T-cell (primary cell): Measurements from ENCODE around the gene CCNG1. TPM values are rescaled to one million over a fixed set of nuclear protein-coding genes. Genes with fewer than 3 reads are reported as not detected.

Experiments
- ATAC-seq, 4 experiments: fragments of 200-7000 bp in 3 of 4; fragments of 150-1000 bp in 1 of 4; cut with Tn5 transposase; replicated peaks in 1 of 4; 1 replicate in 3 of 4; 2 replicates in 1 of 4; pipeline ENCODE4 v1.10.0; 2021; ENCODE audit warnings: moderate library complexity in 3 of 4, mild to moderate bottlenecking in 2 of 4, moderate number of reproducible peaks in 1 of 4
- CTCF ChIA-PET, 2 donors: fragments of 300-600 bp; sonication (Branson Sonifier 250); formaldehyde crosslinking; loops; one replicate each; lab custom pipeline; 2022; ENCODE audit warnings: antibody characterized with exemption in 2 of 2; lab: Charles Lee
- POLR2A ChIA-PET, 2 donors: fragments of 300-600 bp; sonication (Branson Sonifier 250); formaldehyde crosslinking; loops; one replicate each; lab custom pipeline; 2022; ENCODE audit warnings: antibody characterized with exemption in 2 of 2; lab: Charles Lee
- DNase-seq, 35 experiments: peaks; one replicate each; pipeline versions ENCODE4 v3.0.0 to v3.0.0-alpha.2; 2013 to 2023
- H3K27ac ChIP-seq: one replicate; pipeline ENCODE4 v1.5.1; 2013; ENCODE audit warnings: low read length
- H3K27me3 ChIP-seq, 2 experiments: replicated peaks in 1 of 2; 1 replicate in 1 of 2; 2 replicates in 1 of 2; pipeline versions ENCODE4 v1.6.1 to v1.7.0; 2013; ENCODE audit warnings: low read length in 1 of 2, mixed read lengths in 1 of 2; ENCODE audit not compliant: control insufficient read depth in 2 of 2, insufficient read depth in 2 of 2; ENCODE audit errors: extremely low read depth in 1 of 2
- H3K36me3 ChIP-seq, 2 donors: 1 replicate in 1 of 2; 2 replicates in 1 of 2; pipeline versions ENCODE4 v1.6.1 to v1.7.0; 2013; ENCODE audit warnings: low read length in 1 of 2; ENCODE audit not compliant: control insufficient read depth in 2 of 2, insufficient read depth in 1 of 2; ENCODE audit errors: extremely low read depth in 1 of 2
- H3K4me1 ChIP-seq, 2 experiments: 1 replicate in 1 of 2; 2 replicates in 1 of 2; pipeline versions ENCODE4 v1.6.1 to v1.7.0; 2013; ENCODE audit warnings: low read length in 2 of 2, mixed read lengths in 1 of 2; ENCODE audit not compliant: insufficient read depth in 2 of 2, control insufficient read depth in 1 of 2; ENCODE audit errors: extremely low read depth in 1 of 2
- H3K4me3 ChIP-seq, 2 donors: 1 replicate in 1 of 2; 2 replicates in 1 of 2; pipeline versions ENCODE4 v1.5.1 to v1.7.0; 2013; ENCODE audit warnings: mild to moderate bottlenecking in 2 of 2, low read length in 1 of 2, moderate library complexity in 1 of 2; ENCODE audit not compliant: control insufficient read depth in 1 of 2; ENCODE audit errors: extremely low read depth in 1 of 2
- H3K9me3 ChIP-seq: 2 replicates; pipeline ENCODE4 v1.7.0; 2013
- H3K27ac Mint-ChIP-seq, 2 donors: one replicate each; pipeline ENCODE4 v1.8.0; 2020 to 2021; ENCODE audit warnings: mild to moderate bottlenecking in 2 of 2, mixed read lengths in 2 of 2
- H3K27me3 Mint-ChIP-seq, 2 donors: one replicate each; pipeline ENCODE4 v1.8.0; 2021 to 2022; ENCODE audit warnings: mixed read lengths in 2 of 2
- H3K36me3 Mint-ChIP-seq: one replicate; pipeline ENCODE4 v1.8.0; 2021; ENCODE audit warnings: mixed read lengths
- H3K4me1 Mint-ChIP-seq, 3 donors: one replicate each; pipeline ENCODE4 v1.8.0; 2020 to 2022; ENCODE audit warnings: mixed read lengths in 3 of 3, mild to moderate bottlenecking in 1 of 3
- H3K4me3 Mint-ChIP-seq, 3 donors: one replicate each; pipeline ENCODE4 v1.8.0; 2020 to 2022; ENCODE audit warnings: mild to moderate bottlenecking in 3 of 3, mixed read lengths in 3 of 3, moderate library complexity in 3 of 3
- H3K9me3 Mint-ChIP-seq, 3 donors: one replicate each; pipeline ENCODE4 v1.8.0; 2020 to 2022; ENCODE audit warnings: mixed read lengths in 3 of 3
- WGBS: methylation state at CpG from one replicate; pipeline ENCODE4 v1.1.5; 2013; ENCODE audit warnings: missing lambda C conversion rate; ENCODE audit not compliant: insufficient coverage; 5-methylcytosine and 5-hydroxymethylcytosine counted together
- total RNA-seq, 35 experiments: library from RNA in 6 of 35; stranded (reverse) in 6 of 35; fragments of 120-200 nt in 1 of 35; gene quantifications; one replicate each; pipeline versions ENCODE4 v1.2.1 to v1.2.4 and lab custom pipeline; 2013 to 2026

CCNG1 gene
- total RNA-seq, 5 donors from 2014 or later (not counting 1 experiment from before 2014, with no cell fraction given): 108 to 129 (median 112) TPM

DNA sequence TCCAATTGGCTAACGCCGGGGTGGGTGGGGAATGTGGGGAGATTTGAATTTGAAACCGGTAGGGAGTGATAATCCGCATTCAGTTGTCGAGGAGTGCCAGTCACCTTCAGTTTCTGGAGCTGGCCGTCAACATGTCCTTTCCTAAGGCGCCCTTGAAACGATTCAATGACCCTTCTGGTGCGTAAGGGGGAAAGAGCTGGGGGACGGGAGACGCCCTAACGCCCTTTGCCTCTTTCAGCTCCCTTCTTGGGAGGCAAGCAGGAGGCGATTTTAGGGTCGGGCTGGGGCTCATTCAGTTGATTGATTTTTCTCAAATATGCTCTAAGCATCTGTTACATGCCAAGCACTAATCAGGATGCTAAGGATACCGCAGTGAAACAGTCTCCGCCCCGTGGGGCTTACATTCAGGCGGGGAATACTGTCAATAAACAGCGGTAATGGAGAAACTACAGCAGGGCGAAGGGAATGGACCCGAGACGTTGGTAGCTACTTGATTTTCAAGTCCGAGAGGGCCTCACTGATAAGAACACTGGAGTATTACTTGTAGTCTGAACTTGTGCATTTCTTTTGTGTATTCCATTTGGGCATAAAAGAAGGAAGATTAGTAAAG lies 23.3 kb downstream of the CCNG1 start, which contains the start of gene HMMR:
Gene HMMR (plus strand): TSS at position 71 of the 610 bp plus-strand sequence. CDS start 61 bp downstream, at position 132.
- Mint-ChIP-seq H3K27ac (peak within 1 kb of the TSS; percentile 98 to 99), H3K4me3 (peak within 1 kb of the TSS; percentile 93 to 98 (median 96)), H3K9me3 (no peaks in the 10 kb centered on the region), H3K27me3 (no peaks in the 10 kb centered on the region), H3K4me1 (peaks cover 47 to 56% (median 49%) of the 10 kb centered on the region in 3 donors), H3K36me3 (peaks cover 9% of the 10 kb centered on the region)
- peak within 1 kb of the TSS; percentile 80 to 95 for H3K4me3 ChIP-seq
- POLR2A ChIA-PET: interaction anchor here (0.6 to 3.2 kb wide), 11 partner anchors 13 to 50 kb away, joined by 3 to 29 read pairs (median 6); partner anchors contain the start of genes CCNG1 (in 1 of the 2) and MAT2B (in 1 of the 2)
- no peaks in the 10 kb centered on the region for H3K9me3 ChIP-seq
- ATAC-seq (no peak), DNase-seq (peak in 1 of 35 experiments; percentile 28)
- H3K27me3 ChIP-seq: no peaks in the 10 kb centered on the region
- H3K36me3 ChIP-seq: peaks cover 0 to 5% of the 10 kb centered on the region in 2 donors
- H3K27ac ChIP-seq: peak within 1 kb of the TSS; percentile 94
- peaks cover 22 to 28% of the 10 kb centered on the region in 2 experiments for H3K4me1 ChIP-seq
- CTCF ChIA-PET: interaction anchor here (0.6 to 3.7 kb wide), 16 partner anchors 8 to 51 kb away, joined by 3 to 55 read pairs (median 7); partner anchors contain the start of genes MAT2B (in 2 of the 2) and CCNG1 (in 1 of the 2)
- WGBS: 0% methylated on average over 22 of the region's 23 CpGs

DNA sequence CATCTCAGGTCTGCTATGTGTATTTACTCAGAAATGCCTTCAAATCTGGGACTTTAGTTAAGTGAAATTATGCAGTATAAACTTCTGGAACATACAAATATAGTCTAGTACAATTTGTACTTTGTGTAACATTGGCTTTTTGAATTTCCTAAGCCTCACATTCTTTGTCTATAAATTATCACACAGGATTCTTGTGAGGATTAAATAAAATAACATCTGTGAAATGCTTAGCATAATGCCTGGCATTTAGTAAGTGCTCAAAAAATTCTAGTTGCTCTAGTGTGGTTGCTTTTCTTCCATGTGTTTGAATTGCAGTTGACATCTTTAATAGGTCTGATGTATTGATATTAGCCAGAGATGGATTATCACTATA lies 25.7 kb downstream of the CCNG1 start:
- Mint-ChIP-seq H3K27ac (peak overlapping the region; percentile 23 to 55), H3K4me1 (peaks cover 29 to 38% (median 37%) of the 10 kb centered on the region in 3 donors), H3K27me3 (no peaks in the 10 kb centered on the region), H3K36me3 (no peaks in the 10 kb centered on the region), H3K4me3 (no peak overlapping the region), H3K9me3 (no peaks in the 10 kb centered on the region)
- no peak for DNase-seq
- Histone ChIP-seq H3K4me1 (peaks cover 19 to 31% of the 10 kb centered on the region in 2 experiments), H3K4me3 (no peak overlapping the region), H3K36me3 (no peaks in the 10 kb centered on the region), H3K9me3 (no peaks in the 10 kb centered on the region), H3K27me3 (no peaks in the 10 kb centered on the region), H3K27ac (peak overlapping the region; percentile 66)
- CTCF ChIA-PET: interaction anchor here (0.7 to 3.5 kb wide), 2 partner anchors 8 to 11 kb away, joined by 3 to 37 read pairs; no protein-coding TSS in a partner anchor
- POLR2A ChIA-PET: no interaction called here
- no peak for ATAC-seq

- peak overlapping the region in 1 of 2 donors; percentile 29 for H3K27ac Mint-ChIP-seq
- POLR2A ChIA-PET: no interaction called here
- no peaks in the 10 kb centered on the region for H3K36me3 Mint-ChIP-seq
- no peak overlapping the region for H3K4me3 Mint-ChIP-seq
- H3K4me1 Mint-ChIP-seq: peaks cover 2 to 12% (median 6%) of the 10 kb centered on the region in 3 donors
- H3K9me3 Mint-ChIP-seq: no peaks in the 10 kb centered on the region
- DNase-seq (no peak), ATAC-seq (peak in 1 of 4 experiments; percentile 27)
- Histone ChIP-seq H3K27ac (no peak overlapping the region), H3K36me3 (no peaks in the 10 kb centered on the region), H3K4me1 (peaks cover 0 to 5% of the 10 kb centered on the region in 2 experiments), H3K4me3 (no peak overlapping the region), H3K9me3 (no peaks in the 10 kb centered on the region), H3K27me3 (no peaks in the 10 kb centered on the region)
- no CpG with 5 or more reads among the region's 4 CpGs for WGBS
- CTCF ChIA-PET: interaction anchor here in 1 of 2 donors (2.0 to 2.4 kb wide), 2 partner anchors 8 to 11 kb away, joined by 8 to 9 read pairs; partner anchors contain the start of genes HMMR and NUDCD2
- no peaks in the 10 kb centered on the region for H3K27me3 Mint-ChIP-seq
These were observed 30.3 kb downstream of the CCNG1 start for GRCh38 chr5:163467682-163468081.

- no peak overlapping the region for H3K27ac ChIP-seq
- Mint-ChIP-seq H3K4me1 (peaks cover 0 to 6% (median 1%) of the 10 kb centered on the region in 3 donors), H3K36me3 (no peaks in the 10 kb centered on the region), H3K27ac (no peak overlapping the region), H3K27me3 (no peaks in the 10 kb centered on the region), H3K9me3 (no peaks in the 10 kb centered on the region), H3K4me3 (no peak overlapping the region)
- ATAC-seq (peak in 3 of 4 experiments; percentile 52 to 87 (median 76)), DNase-seq (peak in 1 of 35 experiments; percentile 59)
- no peaks in the 10 kb centered on the region for H3K36me3 ChIP-seq
- H3K4me3 ChIP-seq: no peak overlapping the region
- CTCF ChIA-PET: interaction anchor here (0.5 to 3.8 kb wide), 12 partner anchors 9 to 75 kb away, joined by 3 to 37 read pairs (median 4); partner anchors contain the start of genes CCNG1 (in 1 of the 2), HMMR (in 1 of the 2), MAT2B (in 1 of the 2) and NUDCD2 (in 1 of the 2)
- no peaks in the 10 kb centered on the region for H3K4me1 ChIP-seq
- H3K27me3 ChIP-seq: no peaks in the 10 kb centered on the region
- no peaks in the 10 kb centered on the region for H3K9me3 ChIP-seq
- 65% methylated on average over 2 of the region's 3 CpGs for WGBS
- POLR2A ChIA-PET: interaction anchor here (0.5 to 1.1 kb wide), 4 partner anchors 13 to 78 kb away, joined by 3 to 5 read pairs (median 4); partner anchors contain the start of gene HMMR (in 1 of the 2)
These were observed 36.3 kb downstream of the CCNG1 start for GRCh38 chr5:163473635-163474243.

- Histone ChIP-seq H3K27me3 (no peaks in the 10 kb centered on the region), H3K9me3 (no peaks in the 10 kb centered on the region), H3K27ac (no peak overlapping the region), H3K4me1 (no peaks in the 10 kb centered on the region), H3K36me3 (no peaks in the 10 kb centered on the region), H3K4me3 (no peak overlapping the region)
- Mint-ChIP-seq H3K9me3 (no peaks in the 10 kb centered on the region), H3K4me1 (peaks cover 0 to 11% (median 1%) of the 10 kb centered on the region in 3 donors), H3K27ac (no peak overlapping the region), H3K27me3 (no peaks in the 10 kb centered on the region), H3K36me3 (no peaks in the 10 kb centered on the region), H3K4me3 (no peak overlapping the region)
- DNase-seq (no peak), ATAC-seq (no peak)
- ChIA-PET CTCF (interaction anchor here (0.7 to 3.8 kb wide), 12 partner anchors 8 to 44 kb away, joined by 3 to 37 read pairs (median 4); partner anchors contain the start of genes MAT2B (in 2 of the 2), HMMR (in 1 of the 2) and NUDCD2 (in 1 of the 2)), POLR2A (no interaction called here)
- no CpG with 5 or more reads among the region's 2 CpGs for WGBS
These were observed 38.0 kb downstream of the CCNG1 start for GRCh38 chr5:163475411-163475810.
